Tibial nerve (tissue), 4 donors: ENCODE data around the gene MXRA8. TPM values are rescaled to one million over a fixed set of nuclear protein-coding genes. Genes with fewer than 3 reads are reported as not detected.

Source experiments
- DNase-seq, 2 donors: peaks; one replicate each; pipeline ENCODE4 v3.0.0-alpha.2; 2019; ENCODE audit warnings: low spot score in 2 of 2
- H3K27ac ChIP-seq, 4 donors: fragments of 200-600 bp; sonication (generic) in 3 of 4; one replicate each; pipeline ENCODE4 v1.5.1; 2017 to 2019; ENCODE audit warnings: mild to moderate bottlenecking in 1 of 4
- H3K27me3 ChIP-seq, 2 donors: fragments of 200-600 bp; sonication (generic) in 1 of 2; one replicate each; pipeline versions ENCODE4 v1.5.1 to v1.6.0; 2017 to 2019
- H3K36me3 ChIP-seq, 3 donors: fragments of 200-600 bp; sonication (generic); one replicate each; pipeline ENCODE4 v1.5.1; 2018 to 2019
- H3K4me1 ChIP-seq, 4 donors: fragments of 200-600 bp; sonication (generic) in 3 of 4; one replicate each; pipeline ENCODE4 v1.5.1; 2017 to 2019
- H3K4me3 ChIP-seq, 4 donors: fragments of 200-600 bp; sonication (generic) in 3 of 4; one replicate each; pipeline ENCODE4 v1.5.1; 2017 to 2019; ENCODE audit warnings: mild to moderate bottlenecking in 1 of 4, moderate library complexity in 1 of 4
- H3K9me3 ChIP-seq, 4 donors: fragments of 200-600 bp; sonication (generic) in 3 of 4; one replicate each; pipeline ENCODE4 v1.5.1; 2017 to 2019
- EP300 ChIP-seq, 2 donors: sonication (generic); formaldehyde crosslinking; IDR thresholded peaks; one replicate each; pipeline ENCODE4 v1.6.1; 2017; ENCODE audit warnings: antibody characterized with exemption in 2 of 2, mild to moderate bottlenecking in 1 of 2
- POLR2A ChIP-seq, 2 donors: fragments of 450-650 bp; IDR thresholded peaks; one replicate each; pipeline ENCODE4 v1.6.1; 2017; ENCODE audit warnings: antibody characterized with exemption in 2 of 2, mild to moderate bottlenecking in 2 of 2, moderate library complexity in 2 of 2
- WGBS, 2 donors: methylation state at CpG; one replicate each; pipeline ENCODE4 v1.1.5; 2018; 5-methylcytosine and 5-hydroxymethylcytosine counted together
- total RNA-seq, 4 donors: library from RNA; depleted of rRNA; stranded (reverse); fragments of >200 nt; gene quantifications; one replicate each; pipeline ENCODE4 v1.1.0, GENCODE V29; 2016
- TF ChIP-seq, protein P1 (sequence below), 5 experiments: fragments of 200-600 bp in 3 of 5; fragments of 450-650 bp in 2 of 5; sonication (generic) in 3 of 5; IDR thresholded peaks; one replicate each; pipeline ENCODE4 v1.5.1; 2016 to 2019; ENCODE audit warnings: antibody characterized with exemption in 5 of 5, mild to moderate bottlenecking in 3 of 5, moderate library complexity in 2 of 5

Gene MXRA8
- total RNA-seq, 4 donors from 2014 or later = 351 to 659 (median 448) TPM

DNA sequence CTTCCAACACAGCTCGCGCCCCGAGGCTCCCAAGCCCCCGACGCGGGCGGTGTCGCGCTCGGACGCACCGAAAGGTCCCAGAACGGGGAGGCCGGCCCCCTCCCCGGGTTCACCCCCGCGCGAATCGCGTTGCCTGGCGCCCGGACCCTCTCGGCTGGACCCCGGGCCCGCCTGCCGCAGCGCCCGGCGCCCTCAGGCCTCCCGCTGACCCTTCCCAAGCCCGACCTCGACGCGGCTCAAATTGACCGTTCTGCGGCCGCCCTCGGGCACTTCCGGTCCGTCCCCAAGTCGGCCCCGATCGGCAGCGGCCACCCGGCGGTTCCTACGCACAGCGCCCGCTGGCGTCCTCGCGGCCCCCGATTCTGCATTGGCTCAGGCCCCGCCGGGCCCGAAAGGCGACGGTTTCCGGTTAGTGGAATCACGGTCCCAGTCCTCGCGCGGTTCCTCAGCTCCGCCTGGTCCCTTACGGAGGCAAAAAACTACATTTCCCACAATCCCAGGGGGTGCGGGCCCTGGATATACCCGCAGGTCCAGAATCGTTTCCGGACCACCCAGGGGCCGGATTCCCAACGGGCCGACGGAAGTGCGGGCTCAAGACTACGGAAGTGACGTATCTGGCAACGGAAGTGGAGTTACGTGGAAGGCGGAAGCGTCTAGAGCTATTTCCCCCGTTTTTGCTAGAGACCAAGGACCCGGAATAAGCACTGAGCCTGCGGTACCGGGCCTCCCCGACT, 16.7 kb upstream of the MXRA8 start, which contains the start of gene AURKAIP1:
Gene AURKAIP1 (minus strand): TSS at position 279 of the 734 bp plus-strand sequence. CDS start 451 bp downstream, outside the sequence.
- Histone ChIP-seq H3K27me3 (no peaks in the 10 kb centered on the region), H3K4me3 (peak within 1 kb of the TSS; percentile 85 to 100 (median 92)), H3K4me1 (peaks cover 0 to 45% (median 26%) of the 10 kb centered on the region in 4 donors), H3K27ac (peak within 1 kb of the TSS; percentile 77 to 96 (median 92)), H3K36me3 (peaks cover 0 to 18% (median 7%) of the 10 kb centered on the region in 3 donors), H3K9me3 (no peaks in the 10 kb centered on the region)
- WGBS, 2 donors = 0% methylated on average over 28 to 82 of the region's 85 CpGs
- TF ChIP-seq, protein P1, sequence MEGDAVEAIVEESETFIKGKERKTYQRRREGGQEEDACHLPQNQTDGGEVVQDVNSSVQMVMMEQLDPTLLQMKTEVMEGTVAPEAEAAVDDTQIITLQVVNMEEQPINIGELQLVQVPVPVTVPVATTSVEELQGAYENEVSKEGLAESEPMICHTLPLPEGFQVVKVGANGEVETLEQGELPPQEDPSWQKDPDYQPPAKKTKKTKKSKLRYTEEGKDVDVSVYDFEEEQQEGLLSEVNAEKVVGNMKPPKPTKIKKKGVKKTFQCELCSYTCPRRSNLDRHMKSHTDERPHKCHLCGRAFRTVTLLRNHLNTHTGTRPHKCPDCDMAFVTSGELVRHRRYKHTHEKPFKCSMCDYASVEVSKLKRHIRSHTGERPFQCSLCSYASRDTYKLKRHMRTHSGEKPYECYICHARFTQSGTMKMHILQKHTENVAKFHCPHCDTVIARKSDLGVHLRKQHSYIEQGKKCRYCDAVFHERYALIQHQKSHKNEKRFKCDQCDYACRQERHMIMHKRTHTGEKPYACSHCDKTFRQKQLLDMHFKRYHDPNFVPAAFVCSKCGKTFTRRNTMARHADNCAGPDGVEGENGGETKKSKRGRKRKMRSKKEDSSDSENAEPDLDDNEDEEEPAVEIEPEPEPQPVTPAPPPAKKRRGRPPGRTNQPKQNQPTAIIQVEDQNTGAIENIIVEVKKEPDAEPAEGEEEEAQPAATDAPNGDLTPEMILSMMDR (IDR thresholded peaks at IDR 0.05) = peak in 3 of 5 experiments; percentile 19 to 75 (median 71)
- peak in 1 of 2 donors; percentile 50 for TF ChIP-seq POLR2A (IDR thresholded peaks at IDR 0.05)
- peak; percentile 96 to 97 for TF ChIP-seq EP300 (IDR thresholded peaks at IDR 0.05)
- peak; percentile 96 to 98 for DNase-seq

DNA sequence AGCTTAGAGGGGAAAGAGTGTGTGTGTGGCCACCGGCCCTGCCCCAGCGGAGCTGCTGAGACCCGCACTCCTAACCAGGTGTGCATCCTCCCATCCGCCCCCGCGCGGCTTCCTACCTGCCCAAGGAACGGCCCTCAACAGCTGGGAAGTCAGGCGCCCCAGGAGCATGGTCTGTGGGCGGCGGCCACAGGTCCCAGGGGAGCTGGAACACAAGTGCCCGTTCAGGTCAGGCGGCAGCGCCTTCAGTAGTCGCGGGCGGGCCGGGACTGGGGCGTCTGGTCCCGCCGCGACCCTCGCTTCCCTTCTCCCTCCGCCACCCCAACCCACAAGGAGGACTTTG, 16.2 kb upstream of the MXRA8 start:
- peak overlapping the region; percentile 85 to 100 (median 92) for H3K4me3 ChIP-seq
- no peaks in the 10 kb centered on the region for H3K9me3 ChIP-seq
- WGBS, 2 donors = 0% methylated on average over 2 to 19 of the region's 24 CpGs
- no peaks in the 10 kb centered on the region for H3K27me3 ChIP-seq
- H3K36me3 ChIP-seq = peaks cover 0 to 18% (median 7%) of the 10 kb centered on the region in 3 donors
- TF ChIP-seq POLR2A (IDR thresholded peaks at IDR 0.05) = no peak
- TF ChIP-seq EP300 (IDR thresholded peaks at IDR 0.05) = no peak
- TF ChIP-seq, protein P1 (IDR thresholded peaks at IDR 0.05) = no peak
- H3K4me1 ChIP-seq = peaks cover 0 to 45% (median 26%) of the 10 kb centered on the region in 4 donors
- H3K27ac ChIP-seq = peak overlapping the region; percentile 70 to 96 (median 92)
- no peak for DNase-seq

DNA sequence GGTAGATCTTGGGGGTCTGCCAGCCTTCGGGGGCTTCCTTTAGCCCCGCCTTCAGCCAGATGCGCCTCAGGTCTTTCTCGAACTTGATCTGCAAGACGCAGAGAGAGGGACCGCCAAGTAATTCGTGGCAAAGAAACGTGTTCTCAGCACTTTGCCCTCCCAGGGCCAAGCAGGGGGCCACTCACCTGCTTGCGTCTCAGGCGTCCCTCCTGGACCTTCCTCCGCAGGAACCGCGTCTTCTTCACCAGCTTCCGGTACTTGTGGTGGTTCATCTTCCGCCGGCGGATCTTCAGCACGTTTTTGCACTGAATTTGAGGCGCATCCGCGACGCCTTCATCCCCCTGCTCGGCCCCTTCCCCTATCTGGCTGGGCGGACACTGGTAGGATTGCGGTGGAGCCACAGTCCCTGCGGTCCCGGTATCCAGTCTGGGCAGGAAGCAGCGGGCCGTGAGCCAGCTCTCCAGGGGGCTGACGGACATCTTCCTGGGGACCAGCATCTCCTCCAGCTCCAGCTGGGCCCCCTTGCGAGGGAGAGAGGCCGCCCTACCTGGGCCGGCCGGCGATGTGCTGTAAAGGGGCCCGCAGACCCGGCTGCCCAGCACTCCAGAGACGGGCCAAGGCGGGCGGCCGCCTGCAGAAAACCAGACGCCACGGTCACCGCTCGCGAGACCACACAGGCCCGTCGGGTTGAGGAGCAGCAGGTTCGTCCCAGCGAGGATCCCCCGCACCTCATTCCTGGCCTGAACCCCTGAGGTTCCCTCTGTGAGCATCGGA, 15.6 kb upstream of the MXRA8 start:
- TF ChIP-seq EP300 (IDR thresholded peaks at IDR 0.05) (no peak), POLR2A (IDR thresholded peaks at IDR 0.05) (no peak)
- TF ChIP-seq, protein P1 (IDR thresholded peaks at IDR 0.05) = no peak
- Histone ChIP-seq H3K4me1 (peaks cover 0 to 45% (median 26%) of the 10 kb centered on the region in 4 donors), H3K27ac (peak overlapping the region in 2 of 4 donors; percentile 91 to 96), H3K4me3 (peak overlapping the region; percentile 85 to 100 (median 92)), H3K27me3 (no peaks in the 10 kb centered on the region), H3K9me3 (no peaks in the 10 kb centered on the region), H3K36me3 (peaks cover 0 to 18% (median 7%) of the 10 kb centered on the region in 3 donors)
- DNase-seq = no peak
- WGBS, 2 donors = 56 to 60% methylated on average over 39 to 50 of the region's 52 CpGs

DNA sequence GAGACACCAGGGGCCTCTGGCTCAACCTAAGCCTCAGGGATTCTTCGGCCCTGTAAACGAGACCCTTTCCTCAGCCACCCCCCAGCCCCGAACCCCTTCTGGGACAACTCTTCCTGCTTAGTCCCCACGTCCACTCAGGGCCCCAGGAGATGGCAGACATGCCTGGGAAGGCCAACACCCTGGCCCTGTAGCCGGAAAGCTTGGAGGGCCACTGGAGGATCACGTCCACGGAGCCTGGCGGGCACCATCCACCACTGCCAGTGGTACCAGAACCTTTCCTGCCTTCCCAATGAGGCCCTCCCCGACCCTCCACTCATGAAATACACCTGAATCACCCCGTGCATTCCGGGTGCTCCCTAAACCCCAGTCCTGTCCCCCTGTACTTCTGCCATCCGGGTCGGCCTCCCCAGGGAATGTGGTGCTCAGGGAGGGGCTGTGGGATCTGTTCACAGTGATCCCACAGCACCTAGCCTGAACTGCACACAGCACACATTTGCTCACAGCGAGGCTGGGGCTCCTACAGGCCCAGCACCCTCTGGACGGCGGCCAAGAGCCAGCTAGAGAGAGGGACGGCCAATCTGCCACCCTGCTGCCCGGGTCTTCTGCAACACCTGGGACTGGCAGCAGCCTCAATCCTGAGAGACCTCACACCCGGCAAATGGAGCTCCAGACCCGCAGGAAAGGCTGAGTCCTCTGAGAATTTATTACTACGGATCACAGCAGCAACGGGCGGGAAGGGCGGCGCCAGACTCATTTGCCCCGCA, 14.9 kb upstream of the MXRA8 start:
- Histone ChIP-seq H3K9me3 (no peaks in the 10 kb centered on the region), H3K4me3 (no peak overlapping the region), H3K27ac (no peak overlapping the region), H3K4me1 (peaks cover 0 to 45% (median 26%) of the 10 kb centered on the region in 4 donors), H3K27me3 (no peaks in the 10 kb centered on the region), H3K36me3 (peaks cover 0 to 18% (median 7%) of the 10 kb centered on the region in 3 donors)
- no peak for DNase-seq
- no peak for TF ChIP-seq POLR2A (IDR thresholded peaks at IDR 0.05)
- no peak for TF ChIP-seq EP300 (IDR thresholded peaks at IDR 0.05)
- TF ChIP-seq, protein P1 (IDR thresholded peaks at IDR 0.05) = no peak
- WGBS, 2 donors = 83 to 85% methylated on average over 25 to 26 of the region's 26 CpGs
